Gastrocnemius medialis (tissue), 4 donors: ENCODE results near the gene GRK4.

ENCODE experiments used
- CTCF ChIP-seq, 5 experiments: fragments of 450-650 bp in 3 of 5; fragments of 200-600 bp in 2 of 5; sonication (generic) in 2 of 5; IDR thresholded peaks in 4 of 5; conservative IDR thresholded peaks in 1 of 5; 1 replicate in 4 of 5; 2 replicates in 1 of 5; pipeline ENCODE4 v1.5.1; 2016 to 2019; ENCODE audit warnings: antibody characterized with exemption in 5 of 5, mild to moderate bottlenecking in 3 of 5, moderate library complexity in 3 of 5
- POLR2A ChIP-seq, 2 donors: fragments of 450-650 bp; IDR thresholded peaks; one replicate each; pipeline ENCODE4 v1.6.1; 2017; ENCODE audit warnings: antibody characterized with exemption in 2 of 2, mild to moderate bottlenecking in 2 of 2, moderate library complexity in 2 of 2

GRCh38 chr4:3021127-3021526 lies 57.8 kb downstream of the GRK4 start:
- TF ChIP-seq POLR2A (IDR thresholded peaks at IDR 0.05): no peak
- TF ChIP-seq CTCF (IDR thresholded peaks at IDR 0.05 in 4 of 5, conservative IDR thresholded peaks at IDR 0.05 in 1 of 5): no peak
